ENCODE measurements around the gene UBE2R2.
"Not testable (repeated sequence)": the region's sequence is repeated elsewhere in the genome, so short reads cannot be mapped to it uniquely, and the experiment has no call there.

UBE2R2 gene

DNA sequence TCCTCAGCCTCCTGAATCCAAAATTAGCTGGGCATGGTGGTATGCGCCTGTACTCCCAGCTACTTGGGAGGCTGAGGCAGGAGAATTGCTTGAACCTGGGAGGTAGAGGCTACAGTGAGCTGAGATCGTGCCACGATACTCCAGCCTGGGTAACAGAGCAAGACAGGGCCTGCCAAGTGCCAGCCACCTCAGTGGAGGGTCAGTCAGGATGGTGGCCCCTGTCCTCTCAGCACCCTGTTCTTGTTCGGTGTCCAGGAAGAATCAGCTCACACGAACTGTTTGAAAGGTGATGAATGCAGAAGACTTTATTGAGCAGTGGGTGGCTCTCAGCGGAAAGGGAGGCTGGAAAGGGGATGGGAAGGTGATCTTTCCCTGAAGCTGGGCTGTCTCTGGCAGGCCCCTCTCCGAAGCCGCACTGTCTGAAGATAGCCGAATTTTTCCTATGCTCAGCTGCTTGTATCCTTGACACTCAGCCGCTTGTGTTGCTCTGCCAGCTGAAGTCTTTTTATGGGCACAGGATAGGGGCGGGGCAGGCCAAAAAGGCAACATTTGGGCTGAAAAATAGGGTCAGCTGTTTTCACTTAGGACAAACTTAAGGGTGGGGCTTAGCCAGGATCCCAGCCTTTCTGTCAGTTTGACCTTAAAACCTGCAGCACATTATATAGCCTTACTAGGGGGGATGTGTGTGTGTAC is 50.9 kb downstream of the UBE2R2 start:
- H3K4me1 ChIP-seq (ENCODE audit: insufficient read depth, insufficient read length) = no peaks in the 10 kb centered on the region
- H3K27me3 ChIP-seq (ENCODE audit: insufficient read depth, insufficient read length) = no peaks in the 10 kb centered on the region
- H3K4me3 ChIP-seq (ENCODE audit: insufficient read length, low read depth) = no peak overlapping the region
- no peak for DNase-seq (ENCODE audit: low read depth, low spot score)
- peaks cover 8% of the 10 kb centered on the region for H3K36me3 ChIP-seq (ENCODE audit: insufficient read depth, insufficient read length, low read length)
- H3K9me3 ChIP-seq (ENCODE audit: insufficient read depth, low read length) = no peaks in the 10 kb centered on the region
- TF ChIP-seq YY1 (IDR thresholded peaks at IDR 0.05; ENCODE audit: insufficient read depth, insufficient read length) = no peak
- no peak for TF ChIP-seq ZNF274 (IDR thresholded peaks at IDR 0.05; ENCODE audit: low read depth, low read length)
- TF ChIP-seq SUZ12 (IDR thresholded peaks at IDR 0.05; ENCODE audit: extremely low read depth, insufficient read depth, insufficient read length) = no peak
- H3K9ac ChIP-seq (ENCODE audit: insufficient read length, low read depth) = no peak overlapping the region

DNA sequence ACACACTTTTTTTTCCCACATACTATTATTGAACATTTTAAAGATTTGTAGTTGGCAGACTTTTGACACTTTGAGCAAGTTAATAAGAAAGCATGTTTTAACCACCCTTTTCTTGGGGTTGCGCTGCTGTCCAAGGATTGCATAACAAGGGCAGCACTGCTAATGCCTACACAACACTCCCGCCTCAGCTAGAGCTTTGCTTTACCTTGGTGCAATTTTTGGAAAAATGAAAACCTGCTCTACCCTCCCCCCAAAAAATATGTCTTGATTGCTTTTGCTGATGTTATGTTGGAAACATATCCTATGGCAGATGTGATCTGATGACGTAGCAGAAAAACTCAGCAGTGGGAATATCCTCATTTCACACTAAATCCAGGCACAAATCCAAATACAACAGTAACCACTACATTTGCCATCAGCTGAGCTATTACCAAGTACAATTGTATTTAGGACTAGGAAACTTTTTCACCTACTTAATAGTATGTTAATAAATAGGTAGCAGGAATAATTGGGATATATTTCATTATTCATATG is 51.5 kb downstream of the UBE2R2 start:
- TF ChIP-seq ZNF274 (IDR thresholded peaks at IDR 0.05; ENCODE audit: low read depth, low read length) (no peak), YY1 (IDR thresholded peaks at IDR 0.05; ENCODE audit: insufficient read depth, insufficient read length) (no peak), SUZ12 (IDR thresholded peaks at IDR 0.05; ENCODE audit: extremely low read depth, insufficient read depth, insufficient read length) (no peak)
- Histone ChIP-seq H3K9ac (ENCODE audit: insufficient read length, low read depth) (no peak overlapping the region), H3K27me3 (ENCODE audit: insufficient read depth, insufficient read length) (no peaks in the 10 kb centered on the region), H3K9me3 (ENCODE audit: insufficient read depth, low read length) (no peaks in the 10 kb centered on the region), H3K36me3 (ENCODE audit: insufficient read depth, insufficient read length, low read length) (peaks cover 8% of the 10 kb centered on the region), H3K4me3 (ENCODE audit: insufficient read length, low read depth) (no peak overlapping the region), H3K4me1 (ENCODE audit: insufficient read depth, insufficient read length) (no peaks in the 10 kb centered on the region)
- DNase-seq (ENCODE audit: low read depth, low spot score) = no peak

DNA sequence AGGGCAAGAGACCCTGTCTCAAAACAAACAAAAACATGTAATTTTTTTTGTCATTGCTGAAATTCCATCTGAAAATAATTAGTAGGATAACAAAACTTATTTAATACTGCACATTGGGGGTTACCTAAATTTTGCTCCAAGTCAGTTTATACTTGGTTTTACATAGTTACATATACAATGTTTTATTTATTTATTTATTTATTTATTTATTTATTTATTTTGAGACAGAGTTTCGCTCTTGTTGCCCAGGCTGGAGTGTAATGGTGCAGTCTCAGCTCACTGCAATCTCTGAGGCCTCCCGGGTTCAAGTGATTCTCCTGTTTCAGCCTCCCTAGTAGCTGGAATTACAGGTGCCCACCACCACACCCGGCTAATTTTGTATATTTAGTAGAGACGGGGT is 52.3 kb downstream of the UBE2R2 start:
- H3K4me3 ChIP-seq (ENCODE audit: insufficient read length, low read depth); H3K9ac ChIP-seq (ENCODE audit: insufficient read length, low read depth); H3K27me3 ChIP-seq (ENCODE audit: insufficient read depth, insufficient read length); H3K36me3 ChIP-seq (ENCODE audit: insufficient read depth, insufficient read length, low read length); H3K4me1 ChIP-seq (ENCODE audit: insufficient read depth, insufficient read length); H3K9me3 ChIP-seq (ENCODE audit: insufficient read depth, low read length); DNase-seq (ENCODE audit: low read depth, low spot score): not testable (repeated sequence)

DNA sequence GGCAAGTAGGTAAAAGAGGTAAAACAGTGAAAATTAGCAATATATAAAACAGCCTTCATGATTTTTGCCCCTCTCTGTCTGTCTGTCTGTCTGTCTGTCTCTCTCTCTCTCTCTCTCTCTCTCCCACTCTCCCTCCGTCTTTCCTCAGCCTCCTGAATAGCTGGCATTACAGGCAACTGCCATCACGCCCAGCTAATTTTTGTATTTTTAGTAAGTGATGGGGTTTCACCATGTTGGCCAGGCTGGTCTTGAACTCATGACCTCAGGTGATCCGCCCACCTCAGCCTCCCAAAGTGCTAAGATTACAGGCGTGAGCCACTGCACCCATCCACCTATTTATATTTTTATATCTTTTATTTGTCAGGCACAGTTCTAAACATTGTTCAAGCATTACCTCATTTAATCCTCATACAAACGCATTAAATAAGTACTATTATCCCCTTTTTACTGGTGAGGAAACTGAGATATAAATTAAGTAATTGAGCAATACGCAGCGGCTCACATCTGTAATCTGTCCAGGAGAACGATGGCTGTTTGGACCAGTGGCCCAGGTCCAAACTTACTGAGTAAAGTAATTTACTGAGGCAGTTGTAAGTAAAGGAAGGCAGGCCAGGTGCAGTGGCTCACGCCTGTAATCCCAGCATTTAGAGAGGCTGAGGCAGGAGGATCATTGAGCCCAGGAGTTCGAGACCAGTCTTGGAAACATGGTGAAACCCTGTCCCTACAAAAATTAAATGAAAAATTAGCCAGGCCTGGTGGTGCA is 60.9 kb downstream of the UBE2R2 start:
- Histone ChIP-seq H3K4me3 (ENCODE audit: insufficient read length, low read depth) (no peak overlapping the region), H3K9me3 (ENCODE audit: insufficient read depth, low read length) (no peaks in the 10 kb centered on the region), H3K36me3 (ENCODE audit: insufficient read depth, insufficient read length, low read length) (no peaks in the 10 kb centered on the region), H3K4me1 (ENCODE audit: insufficient read depth, insufficient read length) (no peaks in the 10 kb centered on the region), H3K9ac (ENCODE audit: insufficient read length, low read depth) (no peak overlapping the region), H3K27me3 (ENCODE audit: insufficient read depth, insufficient read length) (no peaks in the 10 kb centered on the region)
- TF ChIP-seq SUZ12 (IDR thresholded peaks at IDR 0.05; ENCODE audit: extremely low read depth, insufficient read depth, insufficient read length) = no peak
- no peak for TF ChIP-seq YY1 (IDR thresholded peaks at IDR 0.05; ENCODE audit: insufficient read depth, insufficient read length)
- no peak for TF ChIP-seq ZNF274 (IDR thresholded peaks at IDR 0.05; ENCODE audit: low read depth, low read length)
- no peak for DNase-seq (ENCODE audit: low read depth, low spot score)

GRCh38 chr9:33878691-33879366 is 61.9 kb downstream of the UBE2R2 start:
- no peaks in the 10 kb centered on the region for H3K4me1 ChIP-seq (ENCODE audit: insufficient read depth, insufficient read length)
- H3K9ac ChIP-seq (ENCODE audit: insufficient read length, low read depth) = no peak overlapping the region
- no peak for DNase-seq (ENCODE audit: low read depth, low spot score)
- no peaks in the 10 kb centered on the region for H3K36me3 ChIP-seq (ENCODE audit: insufficient read depth, insufficient read length, low read length)
- no peaks in the 10 kb centered on the region for H3K9me3 ChIP-seq (ENCODE audit: insufficient read depth, low read length)
- no peaks in the 10 kb centered on the region for H3K27me3 ChIP-seq (ENCODE audit: insufficient read depth, insufficient read length)
- TF ChIP-seq ZNF274 (IDR thresholded peaks at IDR 0.05; ENCODE audit: low read depth, low read length) (no peak), SUZ12 (IDR thresholded peaks at IDR 0.05; ENCODE audit: extremely low read depth, insufficient read depth, insufficient read length) (no peak), YY1 (IDR thresholded peaks at IDR 0.05; ENCODE audit: insufficient read depth, insufficient read length) (no peak)
- no peak overlapping the region for H3K4me3 ChIP-seq (ENCODE audit: insufficient read length, low read depth)

GRCh38 chr9:33880211-33881089 is 63.5 kb downstream of the UBE2R2 start:
- H3K27me3 ChIP-seq (ENCODE audit: insufficient read depth, insufficient read length) = no peaks in the 10 kb centered on the region
- no peak for DNase-seq (ENCODE audit: low read depth, low spot score)
- no peak overlapping the region for H3K4me3 ChIP-seq (ENCODE audit: insufficient read length, low read depth)
- no peaks in the 10 kb centered on the region for H3K36me3 ChIP-seq (ENCODE audit: insufficient read depth, insufficient read length, low read length)
- TF ChIP-seq ZNF274 (IDR thresholded peaks at IDR 0.05; ENCODE audit: low read depth, low read length) = no peak
- no peak for TF ChIP-seq YY1 (IDR thresholded peaks at IDR 0.05; ENCODE audit: insufficient read depth, insufficient read length)
- no peak for TF ChIP-seq SUZ12 (IDR thresholded peaks at IDR 0.05; ENCODE audit: extremely low read depth, insufficient read depth, insufficient read length)
- H3K4me1 ChIP-seq (ENCODE audit: insufficient read depth, insufficient read length) = no peaks in the 10 kb centered on the region
- H3K9ac ChIP-seq (ENCODE audit: insufficient read length, low read depth) = no peak overlapping the region
- no peaks in the 10 kb centered on the region for H3K9me3 ChIP-seq (ENCODE audit: insufficient read depth, low read length)
